Breast epithelium (tissue), 3 donors: ENCODE results near the gene CHN2.

Experiments
- POLR2A ChIP-seq: fragments of 450-650 bp; IDR thresholded peaks from one replicate; pipeline ENCODE4 v1.6.1; 2016; ENCODE audit warnings: antibody characterized with exemption, mild to moderate bottlenecking, moderate library complexity
- POLR2AphosphoS5 ChIP-seq, 3 donors: sonication (generic); formaldehyde crosslinking; IDR thresholded peaks; one replicate each; pipeline ENCODE4 v1.6.1; 2017; ENCODE audit warnings: antibody characterized with exemption in 3 of 3
- TF ChIP-seq, protein P1 (sequence below), 3 donors: fragments of 450-650 bp; IDR thresholded peaks; one replicate each; pipeline ENCODE4 v1.5.1; 2016 to 2017; ENCODE audit warnings: antibody characterized with exemption in 3 of 3, mild to moderate bottlenecking in 3 of 3, moderate library complexity in 3 of 3

- TF ChIP-seq, protein P1, sequence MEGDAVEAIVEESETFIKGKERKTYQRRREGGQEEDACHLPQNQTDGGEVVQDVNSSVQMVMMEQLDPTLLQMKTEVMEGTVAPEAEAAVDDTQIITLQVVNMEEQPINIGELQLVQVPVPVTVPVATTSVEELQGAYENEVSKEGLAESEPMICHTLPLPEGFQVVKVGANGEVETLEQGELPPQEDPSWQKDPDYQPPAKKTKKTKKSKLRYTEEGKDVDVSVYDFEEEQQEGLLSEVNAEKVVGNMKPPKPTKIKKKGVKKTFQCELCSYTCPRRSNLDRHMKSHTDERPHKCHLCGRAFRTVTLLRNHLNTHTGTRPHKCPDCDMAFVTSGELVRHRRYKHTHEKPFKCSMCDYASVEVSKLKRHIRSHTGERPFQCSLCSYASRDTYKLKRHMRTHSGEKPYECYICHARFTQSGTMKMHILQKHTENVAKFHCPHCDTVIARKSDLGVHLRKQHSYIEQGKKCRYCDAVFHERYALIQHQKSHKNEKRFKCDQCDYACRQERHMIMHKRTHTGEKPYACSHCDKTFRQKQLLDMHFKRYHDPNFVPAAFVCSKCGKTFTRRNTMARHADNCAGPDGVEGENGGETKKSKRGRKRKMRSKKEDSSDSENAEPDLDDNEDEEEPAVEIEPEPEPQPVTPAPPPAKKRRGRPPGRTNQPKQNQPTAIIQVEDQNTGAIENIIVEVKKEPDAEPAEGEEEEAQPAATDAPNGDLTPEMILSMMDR (IDR thresholded peaks at IDR 0.05) = no peak
- TF ChIP-seq POLR2A (no peak), POLR2AphosphoS5 (IDR thresholded peaks at IDR 0.05) (no peak)
These were observed 94.8 kb downstream of the CHN2 start for GRCh38 chr7:29289156-29290021.
